ENCODE results near the gene CNN1.

The CNN1 gene

GRCh38 chr19:11534948-11535347, 3.7 kb upstream of the CNN1 start:
- no peak overlapping the region for H3K27ac ChIP-seq (ENCODE audit: low read depth, low read length)
- no peaks in the 10 kb centered on the region for H3K27me3 ChIP-seq (ENCODE audit: control insufficient read depth, insufficient read depth, low read length)
- H3K36me3 ChIP-seq (ENCODE audit: control insufficient read depth, insufficient read depth, low read length): no peaks in the 10 kb centered on the region
- peaks cover 18% of the 10 kb centered on the region for H3K4me1 ChIP-seq (ENCODE audit: control insufficient read depth, insufficient read depth, low read length)
- H3K4me3 ChIP-seq (ENCODE audit: low read depth, low read length): no peak overlapping the region
- no peaks in the 10 kb centered on the region for H3K9me3 ChIP-seq (ENCODE audit: control insufficient read depth, insufficient read depth, low read depth, low read length)
- no peak overlapping the region for H3K9ac ChIP-seq (ENCODE audit: low read length)

GRCh38 chr19:11535792-11536595, 2.7 kb upstream of the CNN1 start:
- Histone ChIP-seq H3K9me3 (ENCODE audit: control insufficient read depth, insufficient read depth, low read depth, low read length) (no peaks in the 10 kb centered on the region), H3K36me3 (ENCODE audit: control insufficient read depth, insufficient read depth, low read length) (no peaks in the 10 kb centered on the region), H3K9ac (ENCODE audit: low read length) (peak overlapping the region; percentile 76), H3K27ac (ENCODE audit: low read depth, low read length) (peak overlapping the region; percentile 63; the same call in 1 of the 2 replicates), H3K4me1 (ENCODE audit: control insufficient read depth, insufficient read depth, low read length) (peaks cover 24% of the 10 kb centered on the region), H3K27me3 (ENCODE audit: control insufficient read depth, insufficient read depth, low read length) (no peaks in the 10 kb centered on the region), H3K4me3 (ENCODE audit: low read depth, low read length) (peak overlapping the region; percentile 56)

- Histone ChIP-seq H3K4me3 (ENCODE audit: low read depth, low read length) (peak overlapping the region; percentile 58), H3K9ac (ENCODE audit: low read length) (peak overlapping the region; percentile 83), H3K27ac (ENCODE audit: low read depth, low read length) (peak overlapping the region; percentile 81; the same call in 1 of the 2 replicates)
Measured at GRCh38 chr19:11539495-11540365, 1.1 kb downstream of the CNN1 start.

GRCh38 chr19:11540645-11541044, 2.0 kb downstream of the CNN1 start:
- peaks cover 8% of the 10 kb centered on the region; the same call in 1 of the 2 replicates for H3K36me3 ChIP-seq (ENCODE audit: control insufficient read depth, insufficient read depth, low read length)
- H3K9me3 ChIP-seq (ENCODE audit: control insufficient read depth, insufficient read depth, low read depth, low read length): no peaks in the 10 kb centered on the region
- peak overlapping the region; percentile 81; the same call in 1 of the 2 replicates for H3K27ac ChIP-seq (ENCODE audit: low read depth, low read length)
- H3K27me3 ChIP-seq (ENCODE audit: control insufficient read depth, insufficient read depth, low read length): no peaks in the 10 kb centered on the region
- no peak overlapping the region for H3K4me3 ChIP-seq (ENCODE audit: low read depth, low read length)
- peaks cover 22% of the 10 kb centered on the region for H3K4me1 ChIP-seq (ENCODE audit: control insufficient read depth, insufficient read depth, low read length)
- H3K9ac ChIP-seq (ENCODE audit: low read length): peak overlapping the region; percentile 76

More at GRCh38 chr19:11539495-11540365, 1.1 kb downstream of the CNN1 start:
- H3K36me3 ChIP-seq (ENCODE audit: control insufficient read depth, insufficient read depth, low read length): peaks cover 8% of the 10 kb centered on the region; the same call in 1 of the 2 replicates
- no peaks in the 10 kb centered on the region for H3K9me3 ChIP-seq (ENCODE audit: control insufficient read depth, insufficient read depth, low read depth, low read length)
- no peaks in the 10 kb centered on the region for H3K27me3 ChIP-seq (ENCODE audit: control insufficient read depth, insufficient read depth, low read length)
- H3K4me1 ChIP-seq (ENCODE audit: control insufficient read depth, insufficient read depth, low read length): peaks cover 24% of the 10 kb centered on the region

- Histone ChIP-seq H3K4me1 (ENCODE audit: control insufficient read depth, insufficient read depth, low read length) (peaks cover 24% of the 10 kb centered on the region), H3K9ac (ENCODE audit: low read length) (no peak overlapping the region), H3K27ac (ENCODE audit: low read depth, low read length) (no peak overlapping the region), H3K27me3 (ENCODE audit: control insufficient read depth, insufficient read depth, low read length) (no peaks in the 10 kb centered on the region), H3K9me3 (ENCODE audit: control insufficient read depth, insufficient read depth, low read depth, low read length) (no peaks in the 10 kb centered on the region), H3K36me3 (ENCODE audit: control insufficient read depth, insufficient read depth, low read length) (peaks cover 8% of the 10 kb centered on the region; the same call in 1 of the 2 replicates), H3K4me3 (ENCODE audit: low read depth, low read length) (no peak overlapping the region)
Measured at GRCh38 chr19:11541238-11541637, 2.6 kb downstream of the CNN1 start.

GRCh38 chr19:11547929-11548700, 9.5 kb downstream of the CNN1 start:
- Histone ChIP-seq H3K9ac (ENCODE audit: low read length) (no peak overlapping the region), H3K4me1 (ENCODE audit: control insufficient read depth, insufficient read depth, low read length) (peaks cover 3% of the 10 kb centered on the region; the same call in 1 of the 2 replicates), H3K27me3 (ENCODE audit: control insufficient read depth, insufficient read depth, low read length) (no peaks in the 10 kb centered on the region), H3K36me3 (ENCODE audit: control insufficient read depth, insufficient read depth, low read length) (peaks cover 39% of the 10 kb centered on the region), H3K4me3 (ENCODE audit: low read depth, low read length) (no peak overlapping the region), H3K9me3 (ENCODE audit: control insufficient read depth, insufficient read depth, low read depth, low read length) (no peaks in the 10 kb centered on the region), H3K27ac (ENCODE audit: low read depth, low read length) (no peak overlapping the region)

GRCh38 chr19:11549386-11549953, 10.8 kb downstream of the CNN1 start:
- Histone ChIP-seq H3K9ac (ENCODE audit: low read length) (no peak overlapping the region), H3K27me3 (ENCODE audit: control insufficient read depth, insufficient read depth, low read length) (no peaks in the 10 kb centered on the region), H3K9me3 (ENCODE audit: control insufficient read depth, insufficient read depth, low read depth, low read length) (no peaks in the 10 kb centered on the region), H3K4me3 (ENCODE audit: low read depth, low read length) (no peak overlapping the region), H3K27ac (ENCODE audit: low read depth, low read length) (no peak overlapping the region), H3K4me1 (ENCODE audit: control insufficient read depth, insufficient read depth, low read length) (peaks cover 3% of the 10 kb centered on the region; the same call in 1 of the 2 replicates), H3K36me3 (ENCODE audit: control insufficient read depth, insufficient read depth, low read length) (peaks cover 49% of the 10 kb centered on the region)

GRCh38 chr19:11550265-11550664, 11.6 kb downstream of the CNN1 start:
- peaks cover 51% of the 10 kb centered on the region for H3K36me3 ChIP-seq (ENCODE audit: control insufficient read depth, insufficient read depth, low read length)
- no peak overlapping the region for H3K4me3 ChIP-seq (ENCODE audit: low read depth, low read length)
- no peaks in the 10 kb centered on the region for H3K27me3 ChIP-seq (ENCODE audit: control insufficient read depth, insufficient read depth, low read length)
- H3K9me3 ChIP-seq (ENCODE audit: control insufficient read depth, insufficient read depth, low read depth, low read length): no peaks in the 10 kb centered on the region
- peaks cover 3% of the 10 kb centered on the region; the same call in 1 of the 2 replicates for H3K4me1 ChIP-seq (ENCODE audit: control insufficient read depth, insufficient read depth, low read length)
- H3K9ac ChIP-seq (ENCODE audit: low read length): no peak overlapping the region
- no peak overlapping the region for H3K27ac ChIP-seq (ENCODE audit: low read depth, low read length)

GRCh38 chr19:11551603-11552235, 13.1 kb downstream of the CNN1 start:
- H3K9me3 ChIP-seq (ENCODE audit: control insufficient read depth, insufficient read depth, low read depth, low read length): no peaks in the 10 kb centered on the region
- H3K4me1 ChIP-seq (ENCODE audit: control insufficient read depth, insufficient read depth, low read length): no peaks in the 10 kb centered on the region
- H3K4me3 ChIP-seq (ENCODE audit: low read depth, low read length): no peak overlapping the region
- no peaks in the 10 kb centered on the region for H3K27me3 ChIP-seq (ENCODE audit: control insufficient read depth, insufficient read depth, low read length)
- peaks cover 54% of the 10 kb centered on the region for H3K36me3 ChIP-seq (ENCODE audit: control insufficient read depth, insufficient read depth, low read length)
- no peak overlapping the region for H3K9ac ChIP-seq (ENCODE audit: low read length)
- no peak overlapping the region for H3K27ac ChIP-seq (ENCODE audit: low read depth, low read length)

Measured in HUES6 (cell line).